ENCODE data around the gene TMEM131L. TPM values are rescaled to one million over a fixed set of nuclear protein-coding genes. Genes with fewer than 3 reads are reported as not detected.

Gene TMEM131L
- polyA plus RNA-seq, 2 of the 4 experiments (the other 2 are of a cell fraction) = 3.4 to 5.0 TPM

DNA sequence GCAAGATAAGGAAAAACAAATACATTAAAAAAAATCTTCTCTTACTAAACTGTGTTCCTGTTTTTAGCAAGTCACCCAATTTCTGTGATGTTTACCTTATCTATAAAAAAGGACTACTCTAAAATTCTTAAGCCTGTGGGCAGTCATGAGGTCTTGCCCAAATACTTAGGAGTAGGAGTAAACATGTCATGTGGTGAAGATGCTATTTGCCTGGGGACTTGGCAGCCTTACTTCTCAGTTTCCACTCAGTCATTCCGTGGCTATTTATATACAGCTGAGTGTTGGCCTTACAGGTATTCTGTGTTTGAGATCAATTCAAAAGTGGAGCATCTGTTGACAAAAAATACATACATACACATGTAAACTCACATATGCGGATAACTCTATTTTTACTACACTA lies 128.1 kb downstream of the TMEM131L start:
- FAIRE-seq = no peak

DNA sequence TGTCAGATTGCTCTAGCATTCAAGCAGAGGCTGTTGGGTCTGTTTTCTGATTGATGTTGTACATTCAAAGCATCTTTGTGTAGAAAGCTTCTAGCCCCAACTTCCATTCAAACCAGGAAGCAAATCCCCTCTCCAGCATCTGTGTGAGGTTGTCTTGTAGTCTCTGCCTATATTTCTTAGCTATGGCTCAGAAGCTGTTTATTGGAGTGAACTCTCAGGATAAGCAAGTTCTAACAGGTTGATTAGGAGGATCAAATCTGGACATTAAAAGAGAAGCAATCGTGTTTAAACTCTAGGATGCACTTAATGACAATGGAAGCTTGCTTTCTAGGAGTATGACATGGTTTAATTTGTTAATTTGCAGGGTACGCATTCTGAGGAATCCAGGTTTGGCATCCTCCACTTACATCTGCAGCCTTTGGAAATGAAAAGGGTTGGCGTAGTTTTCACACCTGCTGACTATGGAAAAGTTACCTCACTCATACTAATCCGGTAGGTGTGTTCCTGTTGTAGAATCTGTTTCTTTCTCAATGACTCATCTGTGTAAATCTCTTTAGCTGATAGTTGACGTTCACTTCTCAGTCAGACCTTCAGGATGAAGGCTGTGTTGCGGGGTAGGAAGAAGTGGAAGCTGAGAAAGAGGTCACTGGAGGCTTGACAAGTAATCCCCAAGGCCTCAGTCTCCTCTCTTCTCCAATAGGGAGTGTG lies 129.9 kb downstream of the TMEM131L start:
- 80% methylated on average over 6 of the region's 6 CpGs for WGBS (ENCODE audit: missing lambda C conversion rate)
- no peaks in the 10 kb centered on the region for H3K9me3 ChIP-seq
- H3K4me2 ChIP-seq = no peak overlapping the region
- H3K4me3 ChIP-seq = no peak overlapping the region
- no peaks in the 10 kb centered on the region for H3K4me1 ChIP-seq
- ChIA-PET POLR2A (no interaction called here), CTCF (interaction anchor here (1.0 kb wide), 1 partner anchor 9 kb away, joined by 3 read pairs; no protein-coding TSS in a partner anchor)
- TF ChIP-seq, protein P1, sequence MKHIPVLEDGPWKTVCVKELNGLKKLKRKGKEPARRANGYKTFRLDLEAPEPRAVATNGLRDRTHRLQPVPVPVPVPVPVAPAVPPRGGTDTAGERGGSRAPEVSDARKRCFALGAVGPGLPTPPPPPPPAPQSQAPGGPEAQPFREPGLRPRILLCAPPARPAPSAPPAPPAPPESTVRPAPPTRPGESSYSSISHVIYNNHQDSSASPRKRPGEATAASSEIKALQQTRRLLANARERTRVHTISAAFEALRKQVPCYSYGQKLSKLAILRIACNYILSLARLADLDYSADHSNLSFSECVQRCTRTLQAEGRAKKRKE (CRISPR knock-in tag; IDR thresholded peaks at IDR 0.05; ENCODE audit: low read depth) = no peak
- TF ChIP-seq TFCP2L1 (CRISPR knock-in tag; IDR thresholded peaks at IDR 0.05) = no peak
- TF ChIP-seq CHD2 (IDR thresholded peaks at IDR 0.05; ENCODE audit: low read length, partially characterized antibody) = no peak
- TF ChIP-seq PHF8 (IDR thresholded peaks at IDR 0.05; ENCODE audit: borderline replicate concordance, low read depth) = no peak
- TF ChIP-seq, protein P2, sequence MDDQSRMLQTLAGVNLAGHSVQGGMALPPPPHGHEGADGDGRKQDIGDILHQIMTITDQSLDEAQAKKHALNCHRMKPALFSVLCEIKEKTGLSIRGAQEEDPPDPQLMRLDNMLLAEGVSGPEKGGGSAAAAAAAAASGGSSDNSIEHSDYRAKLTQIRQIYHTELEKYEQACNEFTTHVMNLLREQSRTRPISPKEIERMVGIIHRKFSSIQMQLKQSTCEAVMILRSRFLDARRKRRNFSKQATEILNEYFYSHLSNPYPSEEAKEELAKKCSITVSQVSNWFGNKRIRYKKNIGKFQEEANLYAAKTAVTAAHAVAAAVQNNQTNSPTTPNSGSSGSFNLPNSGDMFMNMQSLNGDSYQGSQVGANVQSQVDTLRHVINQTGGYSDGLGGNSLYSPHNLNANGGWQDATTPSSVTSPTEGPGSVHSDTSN (IDR thresholded peaks at IDR 0.05) = no peak
- no peak for TF ChIP-seq KDM1A (IDR thresholded peaks at IDR 0.05; ENCODE audit: low read depth)
- TF ChIP-seq MAZ (IDR thresholded peaks at IDR 0.05; ENCODE audit: borderline replicate concordance, low read depth, low read length) = no peak
- no peak for TF ChIP-seq TP53 (CRISPR knock-in tag; IDR thresholded peaks at IDR 0.05)
- TF ChIP-seq HOXA7 (CRISPR knock-in tag; IDR thresholded peaks at IDR 0.05) = no peak
- no peak for TF ChIP-seq RAD21 (conservative IDR thresholded peaks at IDR 0.05 in 1 of 2, IDR thresholded peaks at IDR 0.05 in 1 of 2)
- no peak for TF ChIP-seq CBX8 (IDR thresholded peaks at IDR 0.05)
- no peak for TF ChIP-seq POLR2A (IDR thresholded peaks at IDR 0.05; ENCODE audit: low read length)
- TF ChIP-seq, protein P3, sequence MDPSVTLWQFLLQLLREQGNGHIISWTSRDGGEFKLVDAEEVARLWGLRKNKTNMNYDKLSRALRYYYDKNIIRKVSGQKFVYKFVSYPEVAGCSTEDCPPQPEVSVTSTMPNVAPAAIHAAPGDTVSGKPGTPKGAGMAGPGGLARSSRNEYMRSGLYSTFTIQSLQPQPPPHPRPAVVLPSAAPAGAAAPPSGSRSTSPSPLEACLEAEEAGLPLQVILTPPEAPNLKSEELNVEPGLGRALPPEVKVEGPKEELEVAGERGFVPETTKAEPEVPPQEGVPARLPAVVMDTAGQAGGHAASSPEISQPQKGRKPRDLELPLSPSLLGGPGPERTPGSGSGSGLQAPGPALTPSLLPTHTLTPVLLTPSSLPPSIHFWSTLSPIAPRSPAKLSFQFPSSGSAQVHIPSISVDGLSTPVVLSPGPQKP (IDR thresholded peaks at IDR 0.05; ENCODE audit: low read depth, low read length) = no peak
- TF ChIP-seq BHLHE40 (IDR thresholded peaks at IDR 0.05; ENCODE audit: low read depth, low read length) = no peak
- no peak for TF ChIP-seq CHD4 (IDR thresholded peaks at IDR 0.05; ENCODE audit: borderline replicate concordance)
- no peak for TF ChIP-seq ESRRA (IDR thresholded peaks at IDR 0.05; ENCODE audit: borderline replicate concordance, low read length)
- TF ChIP-seq HEYL (CRISPR knock-in tag; IDR thresholded peaks at IDR 0.05) = no peak
- no peak for TF ChIP-seq FOSB (CRISPR knock-in tag; IDR thresholded peaks at IDR 0.05)
- DNase-seq (ENCODE audit: low read depth in 1 of 2, low spot score in 1 of 2) (no peak), FAIRE-seq (no peak), ATAC-seq (no peak)
- no peak overlapping the region for H3K27ac ChIP-seq

More for the DNA sequence above, 128.1 kb downstream of the TMEM131L start:
- Histone ChIP-seq H3K9me3 (no peaks in the 10 kb centered on the region), H3K27ac (no peak overlapping the region), H3K4me2 (no peak overlapping the region), H3K4me1 (no peaks in the 10 kb centered on the region), H3K4me3 (no peak overlapping the region)
- 82% methylated on average over 2 of the region's 2 CpGs for WGBS (ENCODE audit: missing lambda C conversion rate)
- ChIA-PET POLR2A (no interaction called here), CTCF (interaction anchor here (0.5 kb wide), 1 partner anchor 359 kb away, joined by 3 read pairs; no protein-coding TSS in a partner anchor)
- ATAC-seq = no peak
- DNase-seq (ENCODE audit: low read depth in 1 of 2, low spot score in 1 of 2) = no peak
- TF ChIP-seq POLR2AphosphoS2 (conservative IDR thresholded peaks at IDR 0.05; ENCODE audit: low read length) = no peak

DNA sequence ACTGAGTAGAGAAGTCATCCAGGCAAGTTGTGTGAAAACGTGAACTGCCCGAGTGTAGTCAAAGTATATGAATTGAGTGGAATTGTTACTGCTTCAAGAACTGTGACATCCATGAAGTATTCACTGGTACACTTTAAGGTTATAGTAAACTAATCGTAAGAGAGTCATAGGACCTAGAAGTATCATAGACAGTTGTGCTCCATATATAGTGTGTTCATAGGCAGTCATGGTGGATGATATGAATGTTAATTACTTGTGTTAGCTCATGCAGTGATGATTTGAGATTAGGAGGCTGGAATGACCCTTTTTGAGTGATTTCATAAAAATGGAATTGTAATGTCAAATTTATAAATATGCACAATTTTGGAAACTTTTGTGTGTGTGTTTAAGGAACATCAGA lies 136.6 kb downstream of the TMEM131L start:
- TF ChIP-seq MAZ (IDR thresholded peaks at IDR 0.05; ENCODE audit: borderline replicate concordance, low read depth, low read length) (no peak), JUNB (IDR thresholded peaks at IDR 0.05) (no peak), SREBF2 (IDR thresholded peaks at IDR 0.05) (no peak), FOXS1 (CRISPR knock-in tag; IDR thresholded peaks at IDR 0.05) (no peak)
- H3K4me2 ChIP-seq = no peak overlapping the region
- ChIA-PET POLR2A (no interaction called here), CTCF (interaction anchor here (1.2 kb wide), 1 partner anchor 12 kb away, joined by 3 read pairs; no protein-coding TSS in a partner anchor)
- no peaks in the 10 kb centered on the region for H3K9me3 ChIP-seq
- no peaks in the 10 kb centered on the region for H3K4me1 ChIP-seq
- H3K27ac ChIP-seq = no peak overlapping the region
- FAIRE-seq = no peak
- WGBS (ENCODE audit: missing lambda C conversion rate) = 97% methylated on average over 3 of the region's 3 CpGs
- H3K4me3 ChIP-seq = no peak overlapping the region
- ATAC-seq = no peak
- DNase-seq (ENCODE audit: low read depth in 1 of 2, low spot score in 1 of 2) = no peak

All from A549 (cell line).